Inferior parietal cortex (tissue), 1 donor: ENCODE data around the gene SRA1.

Source experiments
- DNase-seq: peaks from one replicate; pipeline ENCODE4 v3.0.0-alpha.2; 2016; ENCODE audit errors: extremely low spot score

The SRA1 gene

DNA sequence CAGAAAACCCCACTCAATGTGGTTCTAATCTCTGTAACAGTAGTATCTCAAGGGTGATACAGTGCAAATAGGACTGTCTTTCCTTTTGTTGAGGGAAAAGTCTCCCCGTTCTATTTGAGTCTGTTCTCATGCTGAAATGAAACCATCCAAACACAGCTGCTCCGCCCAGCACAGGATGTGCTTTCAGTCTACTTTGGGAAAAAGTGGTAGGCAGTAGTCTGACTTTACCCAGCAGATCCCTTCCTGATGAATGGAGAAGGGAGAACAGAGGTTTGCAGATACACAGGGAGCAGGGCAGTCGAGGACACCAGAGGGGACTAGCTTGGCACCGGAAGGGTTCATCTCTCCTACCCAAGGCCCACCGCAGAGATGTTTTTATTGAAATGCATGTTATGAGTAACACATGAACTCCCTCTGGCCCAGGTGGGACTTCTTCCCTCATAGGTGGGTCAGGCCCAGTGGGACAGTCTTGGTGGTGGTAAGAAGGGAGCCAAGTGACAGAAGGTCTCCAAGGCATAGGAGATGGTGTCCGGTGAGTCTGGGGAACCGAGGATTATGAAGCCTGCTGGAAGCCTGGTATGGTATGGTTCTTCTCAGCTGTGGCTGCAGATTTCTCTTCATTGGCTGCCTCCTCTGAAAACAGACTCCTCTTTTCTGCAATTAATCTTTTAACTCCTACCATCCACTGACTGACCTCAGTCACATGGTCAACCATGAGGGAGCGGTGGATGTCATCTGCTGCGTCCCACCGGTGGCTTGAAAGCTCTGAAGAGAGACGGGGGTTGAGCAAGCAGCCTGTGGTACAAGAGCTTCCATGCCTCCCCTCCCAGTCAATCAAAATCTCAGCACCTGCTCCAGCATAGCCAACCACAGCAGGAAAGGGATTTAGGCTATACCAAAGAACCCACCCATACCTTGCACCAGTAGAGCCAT lies 6.9 kb downstream of the SRA1 start:
- no peak for DNase-seq

GRCh38 chr5:140549237-140550144 lies 7.8 kb downstream of the SRA1 start:
- peak; percentile 51 for DNase-seq

DNA sequence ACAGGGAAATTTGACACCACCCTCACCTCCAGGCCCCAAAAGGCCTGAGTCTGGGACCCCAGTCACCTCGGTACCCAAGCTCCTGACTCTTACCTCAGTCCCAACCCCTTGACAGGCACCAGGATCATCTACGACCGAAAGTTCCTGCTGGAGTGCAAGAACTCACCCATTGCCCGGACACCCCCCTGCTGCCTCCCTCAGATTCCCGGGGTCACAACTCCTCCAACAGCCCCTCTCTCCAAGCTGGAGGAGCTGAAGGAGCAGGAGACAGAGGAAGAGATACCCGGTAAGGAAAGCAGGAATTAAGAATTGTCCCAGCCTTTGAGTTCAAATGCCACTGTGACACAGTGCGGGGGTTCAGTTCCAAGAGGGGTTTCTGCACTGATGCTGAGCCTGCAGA lies 8.5 kb downstream of the SRA1 start:
- no peak for DNase-seq

GRCh38 chr5:140548300-140548688 lies 9.0 kb downstream of the SRA1 start:
- no peak for DNase-seq

DNA sequence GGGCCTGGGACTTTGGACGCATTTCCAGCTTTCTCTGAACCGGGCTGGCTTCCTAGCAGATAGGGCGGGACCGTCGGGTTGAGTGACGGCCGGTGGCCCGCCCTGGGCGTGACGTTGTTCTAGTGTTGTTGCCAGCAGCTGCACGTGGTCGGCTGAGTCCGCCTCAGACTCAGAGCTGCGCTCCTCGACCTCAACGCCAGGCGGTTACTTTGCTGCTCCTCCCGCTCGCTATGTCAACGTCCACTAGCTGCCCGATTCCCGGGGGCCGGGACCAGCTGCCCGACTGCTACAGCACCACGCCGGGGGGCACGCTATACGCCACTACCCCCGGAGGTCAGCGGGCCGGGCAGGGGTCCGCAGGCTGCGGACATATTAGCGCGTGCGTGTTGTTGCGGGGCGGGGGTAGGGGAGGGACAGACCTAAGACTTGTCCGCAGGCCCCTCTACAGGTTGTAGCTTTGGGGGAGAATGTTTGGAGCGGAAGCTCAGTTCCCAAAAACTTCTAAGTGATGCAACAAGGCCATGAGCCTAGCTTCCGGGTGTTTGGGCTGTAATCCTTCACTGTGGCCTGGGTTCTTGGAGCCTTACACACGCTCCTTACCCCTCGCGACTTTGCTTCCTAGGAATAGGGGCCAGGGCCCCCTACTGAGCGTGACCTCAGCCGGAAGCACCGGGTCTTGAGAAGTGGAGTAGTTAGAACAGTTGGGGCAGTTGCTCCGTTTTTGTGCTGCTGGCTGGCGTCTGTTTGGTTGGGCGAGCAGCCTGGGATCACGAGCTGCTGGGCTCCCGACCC lies 9.6 kb downstream of the SRA1 start, which contains the start of gene EIF4EBP3:
Gene EIF4EBP3 (plus strand): TSS at position 155 of the 792 bp plus-strand sequence. CDS start 76 bp downstream, at position 231.
- DNase-seq: peak; percentile 94

GRCh38 chr5:140546851-140547507 lies 10.3 kb downstream of the SRA1 start:
- DNase-seq: no peak

DNA sequence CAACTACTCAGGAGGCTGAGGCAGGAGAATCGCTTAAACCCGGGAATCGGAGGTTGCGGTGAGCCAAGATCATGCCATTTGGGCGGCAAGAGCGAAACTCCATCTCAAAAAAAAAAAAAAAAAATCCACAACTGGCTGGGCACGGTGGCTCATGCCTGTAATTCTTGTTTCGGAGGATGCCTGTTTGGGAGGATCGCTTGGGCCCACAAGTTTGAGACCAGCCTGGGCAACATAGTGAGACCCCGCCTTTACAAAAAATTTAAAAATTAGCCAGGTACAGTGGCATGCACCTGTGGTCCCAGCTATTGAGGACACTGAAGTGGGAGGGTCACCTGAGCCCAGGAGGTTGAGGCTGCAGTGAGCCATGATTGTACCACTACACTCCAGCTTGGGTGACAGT lies 11.7 kb downstream of the SRA1 start:
- no peak for DNase-seq

GRCh38 chr5:140544986-140545385 lies 12.3 kb downstream of the SRA1 start:
- DNase-seq: no peak

DNA sequence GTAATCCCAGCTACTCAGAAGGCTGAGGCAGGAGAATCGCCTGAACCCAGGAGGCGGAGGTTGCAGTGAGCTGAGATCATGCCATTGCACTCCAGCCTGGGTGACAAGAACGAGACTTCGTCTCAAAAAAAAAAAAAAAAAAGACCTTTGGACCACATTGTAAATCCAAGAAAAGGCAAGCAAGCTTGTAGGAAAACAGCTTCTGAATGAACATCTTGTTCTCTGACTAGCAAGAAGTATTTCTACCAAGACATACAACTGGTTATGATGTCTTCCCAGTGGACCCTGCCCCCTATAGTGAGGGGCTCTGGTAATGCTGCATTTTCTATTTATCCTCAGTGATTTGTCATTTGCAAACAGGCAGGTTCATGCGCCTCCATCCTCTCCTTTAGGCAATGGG lies 14.3 kb downstream of the SRA1 start:
- no peak for DNase-seq

DNA sequence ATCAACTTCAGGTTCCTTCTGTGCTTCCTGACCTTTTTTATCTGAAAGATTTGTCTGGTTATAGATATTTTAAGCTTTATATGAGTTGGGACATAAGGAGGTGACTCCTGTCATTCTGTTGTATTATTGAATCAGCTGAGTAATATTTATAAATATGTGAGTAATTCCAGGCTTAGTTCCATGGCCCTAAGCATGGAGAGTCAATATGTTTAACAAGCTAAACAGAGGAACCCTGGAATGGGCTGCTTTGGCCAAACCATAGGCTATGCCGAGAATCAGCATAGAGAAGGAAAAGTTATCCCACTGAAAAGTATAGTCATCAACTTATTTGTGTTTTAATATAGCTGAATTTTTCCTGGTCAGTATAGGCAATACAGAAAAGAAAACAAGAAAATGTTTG lies 17.0 kb downstream of the SRA1 start:
- no peak for DNase-seq

DNA sequence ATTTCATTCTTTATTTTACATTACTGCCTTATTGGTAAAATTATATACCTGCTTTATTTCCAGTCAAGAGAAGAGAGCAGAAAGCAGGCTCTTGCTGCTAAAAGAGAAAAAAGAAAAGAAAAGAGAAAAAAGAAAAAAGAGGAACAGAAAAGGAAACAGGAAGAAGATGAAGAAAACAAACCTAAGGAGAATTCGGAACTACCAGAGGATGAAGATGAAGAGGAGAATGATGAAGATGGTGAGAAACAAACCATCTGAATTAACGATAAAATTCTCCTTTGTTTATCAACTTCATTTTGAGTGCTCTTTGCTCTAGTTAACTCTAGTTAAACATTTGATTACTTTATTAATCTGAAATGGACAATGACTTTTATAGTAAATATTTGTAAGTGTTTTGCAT lies 33.3 kb downstream of the SRA1 start:
- DNase-seq: no peak

- no peak for DNase-seq
Observed at GRCh38 chr5:140513124-140513523, 44.1 kb downstream of the SRA1 start.

GRCh38 chr5:140509898-140510297 lies 47.4 kb downstream of the SRA1 start:
- DNase-seq: no peak

DNA sequence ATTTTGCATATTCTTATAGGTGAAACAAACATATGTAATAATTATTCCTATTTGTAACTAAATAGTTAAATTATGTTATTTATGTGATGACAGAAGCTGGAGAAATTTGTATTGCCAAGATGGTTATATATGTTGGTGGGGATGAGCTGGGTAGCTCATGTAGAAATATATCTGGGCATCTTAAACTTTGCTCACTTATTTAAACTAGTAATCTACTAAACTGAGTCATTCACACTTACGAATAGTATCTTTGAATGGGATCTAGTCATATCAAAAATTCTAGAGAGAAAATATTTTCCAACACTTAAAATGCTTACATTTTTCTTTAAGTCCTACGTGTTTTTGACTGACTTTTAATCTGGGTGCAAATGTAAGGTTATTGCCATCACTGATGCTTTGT lies 54.4 kb downstream of the SRA1 start:
- no peak for DNase-seq
